EH (cell line): Measurements from ENCODE around the gene SARM1.

Experiments
- DNase-seq: peaks from one replicate; pipeline ENCODE4 v3.0.0-alpha.2; 2015; ENCODE audit warnings: low read depth

SARM1 gene

DNA sequence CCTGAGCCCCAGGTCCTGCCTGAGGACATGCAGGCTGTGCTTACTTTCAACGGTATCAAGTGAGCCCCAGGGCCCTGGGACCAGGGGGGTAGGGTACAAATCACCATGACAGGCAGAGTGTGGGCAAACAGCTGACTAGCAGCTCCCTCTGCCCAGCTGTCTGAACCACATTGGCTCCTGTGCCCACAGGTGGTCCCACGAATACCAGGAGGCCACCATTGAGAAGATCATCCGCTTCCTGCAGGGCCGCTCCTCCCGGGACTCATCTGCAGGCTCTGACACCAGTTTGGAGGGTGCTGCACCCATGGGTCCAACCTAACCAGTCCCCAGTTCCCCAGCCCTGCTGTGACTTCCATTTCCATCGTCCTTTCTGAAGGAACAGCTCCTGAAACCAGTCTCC lies 24.5 kb downstream of the SARM1 start:
- no peak for DNase-seq

- no peak for DNase-seq
Measured at GRCh38 chr17:28396635-28397239, 25.2 kb downstream of the SARM1 start.

DNA sequence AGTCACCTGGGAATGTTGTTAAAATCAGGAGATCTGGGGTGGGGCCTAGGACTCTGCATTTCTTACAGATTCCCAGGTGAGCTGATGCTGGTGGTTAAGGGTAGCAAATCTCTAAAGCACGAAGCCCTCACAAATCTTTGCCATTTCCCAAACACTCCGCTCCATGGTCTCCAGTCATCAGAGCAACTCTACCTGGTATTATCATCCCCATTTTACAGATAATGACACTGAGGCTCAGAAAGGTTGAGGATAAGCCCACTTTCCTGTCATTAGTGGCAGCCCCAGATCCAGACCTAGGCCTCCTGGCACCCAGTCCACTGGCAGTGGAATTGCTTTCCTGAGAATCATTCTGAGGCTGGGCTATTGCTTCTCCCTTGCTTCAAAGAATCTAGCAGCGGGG lies 25.8 kb downstream of the SARM1 start:
- DNase-seq = no peak

DNA sequence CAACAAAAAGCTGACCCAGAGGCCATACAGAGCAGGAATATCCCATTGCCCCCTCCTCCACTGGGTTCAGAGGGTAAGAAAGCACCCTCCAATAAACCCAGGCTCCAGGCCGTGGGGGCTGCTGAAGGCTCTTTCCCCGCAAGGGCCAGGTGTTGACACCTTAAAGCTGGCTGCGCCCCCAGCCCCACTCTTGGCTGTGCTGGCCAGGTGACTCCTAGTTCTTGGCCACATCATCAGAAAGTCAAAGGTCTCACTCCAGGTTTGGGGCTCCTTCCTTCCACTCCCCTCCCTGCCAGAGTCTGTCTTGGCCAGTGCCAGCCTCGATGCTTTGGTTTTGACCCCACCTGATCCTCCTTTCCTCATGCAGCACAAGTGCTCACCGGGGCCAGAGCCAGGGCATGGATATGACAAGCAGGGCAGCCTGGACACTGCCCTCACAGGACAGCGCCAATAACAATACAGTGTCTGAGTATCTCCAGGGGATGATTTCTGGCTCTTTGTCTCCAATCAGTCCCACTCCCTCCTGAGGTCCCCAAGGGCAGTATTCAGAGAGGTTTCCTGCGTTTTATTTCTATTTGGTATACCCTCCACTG lies 26.3 kb downstream of the SARM1 start:
- DNase-seq = no peak

DNA sequence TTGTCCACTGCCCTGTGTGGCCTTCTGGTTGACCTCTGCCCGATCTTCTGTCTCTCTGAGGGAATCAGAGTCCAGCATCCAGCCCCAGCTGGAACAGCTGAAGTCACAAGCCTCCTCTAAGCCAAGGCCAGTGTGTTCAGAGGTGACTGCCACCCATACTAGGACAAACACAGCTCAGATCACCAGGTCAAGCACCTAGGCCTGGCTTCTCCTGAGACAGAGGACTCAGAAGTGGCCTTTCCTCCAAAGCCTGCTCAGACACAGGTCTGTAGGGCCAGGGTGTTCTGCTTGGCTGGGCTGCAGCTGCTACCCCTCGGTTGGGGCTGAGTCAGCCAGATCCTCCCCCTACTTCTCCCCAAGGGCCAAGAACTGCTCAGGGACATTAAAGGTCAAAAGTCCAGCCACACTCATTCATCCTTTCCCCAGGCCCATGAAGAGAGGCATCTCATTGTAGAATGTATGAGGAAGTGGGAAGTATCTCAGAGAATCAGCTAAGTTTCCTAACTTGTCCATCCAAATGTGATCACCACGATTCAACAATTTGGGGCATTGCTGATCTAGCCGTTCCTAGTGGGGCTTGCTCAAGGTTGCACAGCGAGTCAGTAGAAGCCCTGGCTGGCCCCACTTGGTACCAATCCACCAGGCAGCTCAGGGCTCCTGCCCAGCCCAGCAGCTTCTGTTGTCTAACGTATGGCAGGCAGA lies 26.9 kb downstream of the SARM1 start:
- peak; percentile 51 for DNase-seq

DNA sequence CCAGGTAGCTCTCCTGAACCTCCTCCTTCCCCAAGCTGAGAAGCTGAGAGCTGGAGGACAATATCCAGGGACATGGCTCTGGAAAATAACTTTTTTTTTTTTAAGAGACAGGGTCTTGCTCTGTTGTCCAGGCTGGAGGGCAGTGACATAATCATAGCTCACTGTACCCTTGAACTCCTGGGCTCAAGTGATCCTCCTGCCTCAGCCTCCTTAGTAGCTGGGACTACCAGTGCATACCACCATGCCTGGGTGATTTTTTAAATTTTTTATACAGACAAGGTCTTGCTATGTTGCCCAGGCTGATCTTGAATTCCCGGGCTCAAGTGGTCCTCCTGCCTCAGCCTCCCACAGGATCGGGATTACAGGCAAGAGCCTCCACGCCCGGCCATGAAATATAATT lies 28.3 kb downstream of the SARM1 start:
- DNase-seq = no peak

DNA sequence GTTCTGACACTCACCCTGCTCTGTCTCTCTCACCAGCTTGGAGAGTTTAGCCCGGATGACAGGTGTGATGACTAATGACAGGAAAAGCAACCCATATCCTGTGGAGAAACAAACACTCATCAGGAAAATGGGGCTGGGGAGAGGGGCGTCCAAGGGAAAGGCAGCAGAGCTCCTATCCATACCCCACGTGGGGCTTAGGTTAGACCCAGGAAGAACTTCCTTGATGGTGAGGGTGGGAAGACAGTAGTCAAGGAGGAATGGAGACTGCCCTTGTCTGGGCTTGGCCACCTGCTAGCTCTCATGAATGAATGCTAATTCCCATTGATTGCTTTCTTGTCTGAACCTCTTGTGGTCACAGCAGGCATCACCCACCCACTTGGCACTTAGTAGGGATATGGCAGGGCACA lies 30.7 kb downstream of the SARM1 start:
- DNase-seq = no peak

- DNase-seq = no peak
Measured at GRCh38 chr17:28402844-28403243, 31.4 kb downstream of the SARM1 start.

DNA sequence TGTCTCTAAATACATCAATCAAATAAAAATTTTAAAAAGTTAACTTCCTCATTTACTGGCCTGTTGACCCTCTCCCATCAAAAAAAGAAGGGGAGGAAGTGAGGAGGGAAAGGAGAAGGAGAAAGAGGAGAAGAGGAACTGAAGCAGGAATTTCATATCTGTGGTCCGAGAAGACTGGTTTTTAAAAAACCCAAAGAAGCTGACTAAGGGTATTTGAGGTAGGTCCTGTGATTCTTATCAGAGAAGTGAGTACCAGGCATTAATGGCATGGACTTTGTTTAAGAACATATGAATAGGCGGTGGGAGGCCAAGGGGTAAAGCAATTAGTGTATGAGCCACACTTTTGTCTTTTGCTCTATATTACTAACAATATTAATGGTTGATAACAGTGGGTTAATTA lies 32.5 kb downstream of the SARM1 start:
- no peak for DNase-seq

DNA sequence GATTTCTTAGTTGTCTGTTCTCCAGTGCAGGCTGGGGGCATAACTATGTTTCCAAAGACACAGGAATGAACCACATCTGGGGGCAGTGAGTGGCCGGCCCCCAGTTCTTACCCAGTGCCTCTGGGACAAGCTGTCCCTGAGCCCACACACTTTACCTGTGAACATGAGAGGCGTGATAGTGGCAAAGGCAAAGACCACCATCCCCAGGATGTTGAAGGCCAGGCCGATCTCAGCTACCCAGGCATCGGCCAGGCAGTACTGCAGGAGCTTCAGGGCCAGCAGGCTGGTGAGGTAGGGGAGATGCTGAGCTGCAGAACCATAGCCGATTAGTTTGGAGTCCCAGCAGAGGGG lies 32.9 kb downstream of the SARM1 start:
- DNase-seq = no peak

GRCh38 chr17:28404812-28405570 lies 33.5 kb downstream of the SARM1 start:
- DNase-seq = no peak

DNA sequence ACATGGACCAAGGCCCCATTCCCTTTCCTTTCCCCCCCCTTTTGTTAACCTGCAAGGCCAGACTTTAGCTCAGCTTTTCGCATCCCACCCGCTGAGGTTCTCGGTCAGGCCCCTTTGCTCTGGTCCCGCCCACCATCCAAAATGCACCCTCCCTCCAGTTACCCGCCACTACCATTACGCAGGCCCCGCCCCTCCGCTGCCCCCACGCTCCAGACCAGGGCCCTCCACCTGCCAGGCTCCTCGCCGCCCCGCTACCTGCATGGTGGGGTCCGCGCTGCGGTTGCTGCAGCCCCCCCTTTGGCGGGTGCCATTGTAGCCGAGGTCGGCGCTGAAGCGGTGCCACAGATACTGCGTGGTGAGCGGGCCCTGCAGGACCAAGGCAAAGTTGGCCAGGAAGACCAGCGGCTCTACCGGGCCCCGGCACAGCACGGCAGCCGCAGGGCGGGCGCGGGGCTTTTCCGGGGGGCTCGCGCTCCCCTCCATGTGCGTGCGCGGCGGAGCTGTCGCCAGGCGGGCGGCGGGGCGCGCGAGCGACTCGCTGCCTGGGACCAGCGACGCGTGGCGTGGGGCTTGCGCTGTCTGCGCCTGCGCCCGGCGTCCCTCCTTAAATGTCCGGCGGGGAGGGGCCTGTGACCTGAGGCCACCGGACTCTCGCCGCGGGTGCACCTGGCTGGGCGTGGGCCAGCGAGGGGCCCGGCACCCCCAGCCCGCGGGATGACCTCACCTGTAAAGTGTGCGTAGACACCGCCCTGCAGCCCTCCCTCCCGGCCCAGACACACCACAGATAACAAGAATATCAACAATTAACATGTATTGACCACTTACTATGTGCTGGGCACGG lies 34.4 kb downstream of the SARM1 start, which contains the start of gene SLC46A1:
Gene SLC46A1, minus strand, starts transcription at position 581 of the 841 bp plus-strand sequence. Its CDS starts 98 bp downstream, at position 483.
- DNase-seq = peak; percentile 51

GRCh38 chr17:28406473-28406814 lies 35.0 kb downstream of the SARM1 start:
- DNase-seq = peak; percentile 13

DNA sequence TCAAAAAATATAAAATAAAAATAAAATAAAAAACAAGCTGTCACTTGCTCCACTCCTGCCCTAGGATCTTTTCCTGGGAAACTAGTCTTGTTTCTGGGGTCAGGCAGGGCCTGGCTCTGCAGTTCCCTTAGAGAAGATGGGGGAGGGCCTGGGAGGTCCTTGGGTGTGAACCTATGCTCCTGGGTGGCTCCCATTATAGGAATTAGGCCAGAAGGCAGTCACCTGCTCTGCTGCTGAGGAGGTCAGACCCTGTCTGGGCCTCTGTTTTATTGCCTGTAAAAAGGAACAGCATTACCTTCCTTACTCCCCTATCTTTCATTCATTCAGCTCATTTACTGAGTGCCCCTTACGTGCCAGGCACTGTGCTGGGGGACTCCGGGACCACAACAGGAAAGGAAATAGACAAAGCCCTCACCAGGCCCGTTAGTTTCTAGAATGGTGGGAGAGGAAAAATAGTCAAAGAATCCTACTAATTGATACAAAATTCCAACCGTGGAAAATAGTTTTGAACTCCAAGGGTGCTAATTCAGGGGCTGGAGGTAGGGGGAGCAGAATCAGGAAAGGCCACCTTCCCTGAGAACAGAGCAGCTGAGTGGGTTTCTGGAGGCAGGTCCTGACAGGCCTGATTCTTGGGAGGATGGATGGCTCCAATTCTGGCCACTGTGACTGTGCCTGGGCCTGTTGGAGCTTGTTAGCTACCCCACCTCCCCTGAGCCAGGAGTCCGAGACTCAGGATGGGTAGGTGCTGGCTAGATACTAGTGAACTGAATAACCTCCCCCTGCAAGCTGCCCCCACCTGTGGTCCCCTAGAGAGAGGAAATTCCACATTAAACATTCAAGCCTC lies 35.9 kb downstream of the SARM1 start:
- no peak for DNase-seq

DNA sequence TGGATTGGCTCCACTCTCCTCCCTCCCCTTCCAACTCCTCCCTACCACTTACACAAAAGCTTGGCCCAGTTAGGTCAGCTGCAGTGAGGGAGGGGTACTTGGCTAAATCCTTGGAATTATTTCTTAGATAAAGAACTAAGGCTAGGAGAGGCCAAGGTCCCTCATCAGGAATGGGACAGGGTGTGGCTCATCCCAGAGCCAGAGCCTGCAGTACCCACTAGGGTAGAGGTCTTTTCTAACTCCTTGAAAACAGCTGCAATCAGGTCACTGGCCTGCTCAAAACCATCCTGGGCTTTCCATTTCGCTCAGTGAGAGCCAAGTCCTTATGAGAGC lies 36.4 kb downstream of the SARM1 start:
- no peak for DNase-seq

GRCh38 chr17:28412099-28412498 lies 40.6 kb downstream of the SARM1 start:
- DNase-seq = no peak

GRCh38 chr17:28413804-28414203 lies 42.3 kb downstream of the SARM1 start:
- DNase-seq = no peak

GRCh38 chr17:28415886-28416285 lies 44.4 kb downstream of the SARM1 start:
- DNase-seq = no peak

DNA sequence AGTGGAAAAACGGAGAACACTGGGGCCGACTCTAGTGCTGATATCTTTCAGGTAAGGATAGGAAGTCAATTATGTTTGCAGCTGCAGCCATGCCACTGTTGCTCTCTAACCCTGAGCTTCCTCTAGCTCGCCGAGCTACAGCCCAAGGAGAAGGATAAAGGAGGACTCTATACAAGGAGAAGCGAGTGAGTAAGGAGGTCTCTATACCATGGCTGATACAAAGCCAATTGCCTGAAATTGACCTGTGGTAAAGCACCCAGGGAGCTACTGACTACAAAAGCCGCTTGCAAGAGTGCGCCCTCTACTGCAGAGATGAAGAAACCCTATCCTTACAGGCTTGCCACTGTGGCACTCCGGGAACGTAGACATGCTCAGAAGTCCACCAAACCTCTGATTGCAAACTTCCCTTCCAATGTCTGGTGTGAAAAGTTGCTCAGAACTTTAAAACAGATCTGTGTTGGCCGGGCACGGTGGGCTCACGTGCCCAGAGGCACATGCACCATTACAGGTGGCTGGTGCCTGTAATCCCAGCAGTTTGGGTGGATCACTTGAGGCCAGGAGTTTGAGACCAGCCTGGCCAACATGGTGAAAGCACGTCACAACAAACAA lies 45.3 kb downstream of the SARM1 start:
- DNase-seq = peak; percentile 70

GRCh38 chr17:28421787-28422305 lies 50.4 kb downstream of the SARM1 start:
- no peak for DNase-seq

- DNase-seq = no peak
Measured at GRCh38 chr17:28425206-28425605, 53.7 kb downstream of the SARM1 start.
